ENCODE data around the gene IL1R2.

The IL1R2 gene

GRCh38 chr2:101975171-101975870 lies 16.4 kb upstream of the IL1R2 start:
- no peak for DNase-seq

- DNase-seq = no peak
These were observed 14.9 kb upstream of the IL1R2 start for GRCh38 chr2:101976891-101977290.

GRCh38 chr2:101980368-101980767 lies 11.4 kb upstream of the IL1R2 start:
- no peak for DNase-seq

DNA sequence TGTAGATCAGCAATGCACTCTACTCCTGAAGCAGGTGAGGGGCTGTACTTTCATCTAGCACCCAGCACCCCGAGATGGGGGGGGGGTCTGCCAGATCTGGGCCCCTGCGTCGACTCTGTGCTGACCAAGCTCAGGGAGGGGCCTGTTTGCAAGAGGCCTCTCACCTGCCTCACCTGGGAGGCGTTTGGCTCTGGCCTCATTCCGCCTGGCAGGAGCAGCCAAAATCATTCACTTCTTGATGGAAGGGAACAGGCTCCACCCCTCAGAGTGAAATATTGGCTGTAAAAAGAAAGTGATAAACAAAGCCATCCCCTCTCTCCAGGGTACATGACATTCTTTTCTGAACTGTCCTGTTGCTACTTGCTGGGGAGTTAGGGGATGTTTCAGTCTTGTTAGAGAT lies 10.7 kb upstream of the IL1R2 start:
- DNase-seq = no peak

DNA sequence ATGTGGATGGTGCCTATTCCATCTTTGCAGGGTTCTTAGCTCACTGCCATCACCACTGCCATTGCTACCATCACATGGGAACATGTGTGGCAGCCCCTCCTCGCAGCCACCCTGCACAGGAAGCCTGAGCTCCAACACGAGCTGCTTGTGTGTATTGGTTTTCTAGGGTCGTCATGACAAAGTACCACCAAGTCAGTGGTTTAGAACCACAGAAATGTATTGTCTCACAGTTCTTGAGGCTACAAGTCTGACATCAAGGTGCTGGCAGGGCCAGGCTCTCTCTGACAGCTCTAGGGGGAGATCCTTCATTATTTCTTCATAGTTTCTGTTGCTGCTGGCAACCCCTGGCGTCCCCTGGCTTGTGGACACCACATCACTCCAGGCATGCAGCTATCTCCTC lies 10.3 kb upstream of the IL1R2 start:
- no peak for DNase-seq

DNA sequence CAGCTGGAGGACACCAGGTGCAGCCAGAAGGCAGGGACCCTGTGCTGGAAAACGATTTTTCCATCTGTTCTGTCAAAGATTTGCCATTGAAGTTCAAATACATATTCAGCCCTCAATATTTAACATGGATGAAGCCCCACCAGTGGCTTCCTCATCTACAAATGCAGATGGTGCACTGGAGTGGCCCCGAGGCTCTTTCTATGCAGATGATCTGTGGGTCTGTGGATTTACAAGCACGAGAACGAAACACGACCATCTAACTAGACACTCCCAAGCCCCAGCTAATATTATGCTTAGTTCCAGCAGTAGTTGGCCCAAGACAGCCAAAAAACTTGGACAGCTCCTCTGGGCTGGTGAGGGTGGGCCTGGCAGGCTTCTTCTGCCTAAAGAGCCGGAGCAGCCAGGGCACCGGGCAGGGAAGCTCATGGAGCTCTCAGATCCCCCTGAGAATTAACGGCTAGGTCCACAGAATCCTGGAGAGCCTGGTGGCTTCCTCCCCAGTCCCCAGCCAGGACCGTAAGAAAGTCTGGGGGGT lies 9.2 kb upstream of the IL1R2 start:
- no peak for DNase-seq

DNA sequence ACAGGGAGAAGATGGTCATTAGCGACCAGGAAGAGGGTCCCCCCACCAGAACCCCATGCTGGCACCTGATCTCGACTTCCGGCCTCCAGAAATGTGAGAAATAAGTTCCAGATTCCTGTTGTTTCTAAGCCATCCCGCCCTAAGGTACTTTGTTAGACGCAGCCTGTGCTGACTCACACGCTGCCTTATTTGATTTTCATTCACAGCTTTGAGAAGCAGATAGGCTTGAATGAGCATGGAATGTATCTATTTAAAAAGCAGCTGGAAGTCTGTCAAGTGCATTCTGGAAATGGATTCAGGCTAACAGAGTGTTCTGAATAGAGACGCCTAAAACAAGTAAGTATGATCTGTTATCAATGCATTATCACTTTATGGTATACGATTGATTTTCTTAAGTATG lies 8.3 kb upstream of the IL1R2 start:
- DNase-seq = no peak

DNA sequence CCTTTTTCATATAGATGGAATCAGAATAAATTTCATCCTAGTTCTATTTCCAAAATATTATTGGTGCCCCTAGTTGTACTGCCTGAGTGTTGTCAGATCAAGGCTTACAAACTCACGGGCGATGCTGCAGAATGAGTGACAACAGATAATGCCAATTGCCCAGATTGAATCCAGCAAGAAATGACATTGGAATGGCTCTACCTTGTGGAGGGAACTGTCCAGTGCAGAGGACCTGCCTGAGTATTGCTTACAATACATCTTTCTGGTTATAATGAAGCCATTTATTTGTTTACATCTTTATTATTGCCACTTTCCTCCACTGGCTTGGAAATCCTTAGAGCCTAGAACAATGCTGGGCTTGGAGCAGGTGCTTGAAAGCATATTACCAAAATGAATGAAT lies 7.8 kb upstream of the IL1R2 start:
- DNase-seq = no peak

- no peak for DNase-seq
These were observed 7.1 kb upstream of the IL1R2 start for GRCh38 chr2:101984656-101985055.

DNA sequence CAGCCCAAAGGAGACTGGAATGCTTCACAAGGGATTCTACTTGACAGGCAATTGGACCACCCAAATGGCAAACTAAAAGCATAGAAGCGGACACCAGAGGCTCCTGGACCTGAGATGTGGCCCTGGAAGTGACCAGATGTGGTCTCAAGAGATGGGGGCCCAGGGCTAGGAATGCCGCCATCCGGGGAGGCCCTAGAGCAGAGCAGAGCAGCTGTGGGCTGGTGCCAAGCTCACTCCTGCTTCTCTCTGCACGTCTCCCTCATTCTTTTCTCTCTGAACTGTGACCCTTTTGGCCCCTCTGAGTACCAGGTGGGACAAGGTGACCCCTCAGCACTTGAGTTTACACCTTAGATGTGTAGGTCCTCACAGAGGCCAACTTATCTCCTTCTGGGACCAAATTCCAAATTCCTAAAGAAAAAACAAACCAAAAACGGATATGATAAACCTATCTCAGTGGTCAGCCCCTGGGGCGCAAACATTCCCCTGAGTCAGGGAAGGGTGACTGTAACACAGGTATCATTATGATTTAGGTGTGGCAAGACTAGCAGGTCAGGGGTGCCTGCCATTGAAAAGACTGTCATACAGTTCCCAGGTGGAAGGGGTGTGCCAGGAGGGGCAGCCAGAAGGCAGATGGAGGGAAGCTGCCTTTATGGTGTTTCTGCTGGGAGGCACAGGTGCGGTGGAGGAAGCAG lies 6.5 kb upstream of the IL1R2 start:
- DNase-seq = no peak

DNA sequence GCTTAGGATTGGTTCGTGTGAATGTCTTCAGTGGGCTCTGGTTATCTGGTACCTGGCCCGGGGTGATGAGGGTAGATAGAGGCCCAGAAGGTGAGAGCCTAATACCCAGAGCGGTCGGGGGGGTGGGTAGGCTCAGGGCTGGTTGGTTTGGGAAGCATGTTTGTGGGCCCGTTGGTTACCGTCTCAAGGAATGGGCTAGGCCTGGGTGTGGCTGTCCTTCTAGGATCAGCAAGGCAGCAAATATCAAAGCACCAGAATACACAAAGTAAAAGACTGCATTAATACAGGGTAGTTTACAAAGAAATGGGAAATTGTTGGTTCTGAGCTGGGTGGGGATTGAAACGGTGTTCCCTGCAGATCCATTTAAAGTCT lies 6.0 kb upstream of the IL1R2 start:
- DNase-seq = no peak

- no peak for DNase-seq
These were observed 5.4 kb upstream of the IL1R2 start for GRCh38 chr2:101986376-101986775.

DNA sequence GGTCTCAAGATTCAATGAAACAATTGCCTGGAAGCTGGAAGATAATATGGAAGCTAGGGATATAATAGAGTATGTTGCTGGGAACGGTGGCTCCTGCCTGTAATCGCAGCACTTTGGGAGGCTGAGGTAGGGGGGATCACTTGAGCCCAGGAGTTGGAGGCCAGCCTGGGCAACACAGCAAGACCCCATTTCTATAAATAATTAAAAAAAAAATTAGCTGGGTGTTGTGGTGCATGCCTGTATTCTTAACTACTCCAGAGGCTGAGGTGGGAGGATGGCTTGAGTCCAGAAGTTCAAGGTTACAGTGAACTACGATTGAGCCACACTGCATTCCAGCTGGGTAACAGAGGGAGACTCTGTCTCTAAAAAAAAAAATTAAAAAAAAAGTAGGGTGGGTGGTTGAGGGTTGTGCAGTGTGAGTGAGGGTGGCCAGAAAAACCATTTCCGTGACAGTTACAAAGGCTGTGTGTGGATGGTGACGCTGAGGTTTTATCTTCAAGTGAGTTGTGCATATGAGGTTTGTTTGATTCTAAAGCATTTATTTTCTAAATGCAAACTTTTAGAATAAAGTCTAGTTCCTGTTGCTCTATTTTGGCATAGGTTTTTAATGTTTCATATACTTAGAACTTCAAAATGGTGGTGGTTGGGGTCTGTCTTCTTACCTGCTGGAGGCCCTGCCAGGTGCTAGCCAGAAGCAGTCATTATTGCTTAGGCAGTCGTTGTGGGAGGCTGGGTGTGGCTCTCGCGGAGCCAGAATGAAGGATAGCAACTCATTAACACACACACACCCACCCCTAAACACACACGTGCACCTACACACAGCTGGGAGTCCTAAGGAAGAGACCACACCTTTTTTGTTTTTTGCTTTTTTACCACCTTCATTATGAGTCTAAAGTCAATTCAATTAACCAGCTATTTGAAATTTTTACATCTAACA lies 4.7 kb upstream of the IL1R2 start:
- peak in 3 of 6 experiments; percentile 44 to 60 (median 45) for DNase-seq

GRCh38 chr2:101987832-101988231 lies 3.9 kb upstream of the IL1R2 start:
- DNase-seq = no peak

GRCh38 chr2:101988541-101988940 lies 3.2 kb upstream of the IL1R2 start:
- DNase-seq = no peak

DNA sequence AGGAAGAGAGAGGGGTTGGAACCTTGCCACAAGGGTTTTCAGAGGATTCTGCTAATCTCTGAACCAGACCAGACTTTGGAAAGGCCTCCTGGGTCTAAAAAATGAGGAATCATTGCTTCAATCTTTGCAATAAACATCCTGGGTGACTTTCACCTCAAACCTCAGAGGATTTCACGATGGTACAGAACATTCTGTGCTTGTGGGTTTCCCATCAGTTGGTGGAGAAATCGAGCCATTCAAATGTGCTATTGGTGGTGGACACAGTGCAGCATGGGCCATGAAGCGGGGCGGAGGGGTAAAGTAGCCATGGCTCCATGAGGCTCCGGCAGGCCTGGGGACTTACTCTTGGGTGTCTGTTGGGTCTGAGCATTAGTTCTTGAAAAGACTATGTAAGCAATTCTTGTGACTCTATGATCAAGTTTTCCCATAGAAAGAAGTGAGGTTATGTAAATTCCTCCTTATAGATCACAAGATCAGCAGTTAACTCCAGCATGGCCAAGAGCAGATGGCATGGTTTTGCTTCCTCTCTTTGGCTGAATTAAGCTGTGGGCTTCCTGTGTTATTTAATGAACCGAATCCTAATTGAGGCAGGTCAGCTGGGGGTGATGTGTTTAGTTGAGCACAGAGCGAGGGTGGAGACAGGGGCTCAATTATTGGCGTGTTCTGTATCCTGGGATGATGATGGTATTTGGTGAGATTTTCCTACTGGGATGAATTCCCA lies 1.9 kb upstream of the IL1R2 start:
- DNase-seq = no peak

DNA sequence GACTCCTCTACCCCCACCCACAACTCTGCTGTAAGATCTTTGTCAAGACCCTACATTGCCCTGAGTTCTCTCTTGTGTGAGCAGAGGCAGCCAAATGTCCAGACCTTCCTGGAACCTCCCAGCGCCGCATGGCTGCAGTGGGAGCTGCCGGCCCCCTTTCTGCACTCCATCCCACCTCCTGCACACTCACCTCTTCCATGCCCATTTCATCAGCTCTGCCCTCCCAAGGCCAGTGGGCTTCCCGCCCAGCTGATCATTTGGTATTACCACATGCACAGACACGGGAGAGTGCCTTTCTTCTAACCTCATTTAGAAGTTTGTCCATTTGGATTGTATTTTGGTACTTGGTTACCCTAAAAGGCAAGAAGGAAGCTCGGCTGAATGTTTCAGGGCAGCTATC lies 2.0 kb downstream of the IL1R2 start:
- DNase-seq = no peak

- DNase-seq = no peak
These were observed 3.3 kb downstream of the IL1R2 start for GRCh38 chr2:101995019-101995418.

- no peak for DNase-seq
These were observed 4.0 kb downstream of the IL1R2 start for GRCh38 chr2:101995804-101996203.

DNA sequence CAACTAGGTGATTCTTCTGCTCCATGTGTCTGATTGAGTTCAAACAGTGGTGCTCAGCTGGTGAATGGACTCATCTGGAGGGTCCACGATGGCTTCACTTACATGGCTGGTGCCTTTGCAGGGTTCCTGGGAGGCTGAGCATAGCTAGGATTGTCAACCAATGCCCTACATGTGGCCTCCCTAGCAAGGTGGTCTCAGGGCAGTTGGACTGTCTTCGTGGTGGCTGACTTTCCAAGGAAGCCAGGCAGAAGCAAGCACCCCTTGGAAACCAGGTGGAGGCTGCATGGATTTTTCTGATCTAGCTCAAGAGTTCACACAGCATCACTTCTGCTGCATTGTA lies 6.8 kb downstream of the IL1R2 start:
- no peak for DNase-seq

- no peak for DNase-seq
These were observed 7.4 kb downstream of the IL1R2 start for GRCh38 chr2:101998896-101999789.

DNA sequence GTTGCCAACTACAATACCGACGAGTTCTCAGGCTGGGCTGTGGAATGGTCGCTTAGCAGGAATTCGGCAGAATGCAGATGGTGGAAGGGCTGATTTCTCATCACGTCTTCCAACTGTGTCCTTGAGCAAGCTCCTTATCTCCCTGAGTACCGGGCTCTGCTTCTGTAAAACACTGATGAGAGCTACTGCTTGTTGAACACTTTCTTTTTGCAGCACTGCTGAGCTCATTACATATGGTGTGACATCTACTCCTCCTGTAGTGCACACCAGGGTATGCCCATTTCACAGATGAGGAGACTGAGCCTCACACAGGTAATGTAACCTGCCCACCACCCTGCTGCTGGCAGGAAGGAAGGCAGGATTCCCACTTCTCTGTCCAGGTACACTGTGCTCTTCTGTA lies 8.3 kb downstream of the IL1R2 start:
- DNase-seq = no peak

Measured in stimulated activated naive CD4-positive, alpha-beta T cell (primary cell).